ENCODE measurements around the gene METTL22.
"Not testable (repeated sequence)": the region's sequence is repeated elsewhere in the genome, so short reads cannot be mapped to it uniquely, and the experiment has no call there.

METTL22 gene

DNA sequence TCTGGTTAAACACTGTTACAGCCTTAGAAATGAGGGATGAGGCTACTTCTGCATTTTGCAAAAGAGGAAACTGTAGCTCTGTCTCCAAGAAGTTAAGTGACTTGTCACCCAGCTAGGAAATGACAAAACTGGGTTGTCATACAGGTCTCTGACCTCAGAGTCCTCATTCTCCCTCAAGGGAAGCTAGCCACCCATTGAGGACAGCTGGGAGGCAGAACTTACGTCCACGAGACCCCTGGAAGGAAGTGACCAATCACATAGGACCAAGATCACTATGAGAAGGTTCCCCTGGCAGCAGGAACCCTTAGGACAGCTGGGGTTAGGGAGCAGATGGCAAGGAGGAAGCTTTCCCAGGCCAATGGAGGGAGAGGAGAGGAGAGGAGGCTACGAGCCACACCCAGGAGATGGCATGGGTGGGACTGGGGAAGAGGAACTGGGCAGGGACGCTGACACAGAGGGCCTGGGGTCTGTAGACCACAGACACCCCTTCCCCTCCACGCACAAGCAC lies 11.2 kb downstream of the METTL22 start:
- DNase-seq (ENCODE audit: low read depth) = no peak

DNA sequence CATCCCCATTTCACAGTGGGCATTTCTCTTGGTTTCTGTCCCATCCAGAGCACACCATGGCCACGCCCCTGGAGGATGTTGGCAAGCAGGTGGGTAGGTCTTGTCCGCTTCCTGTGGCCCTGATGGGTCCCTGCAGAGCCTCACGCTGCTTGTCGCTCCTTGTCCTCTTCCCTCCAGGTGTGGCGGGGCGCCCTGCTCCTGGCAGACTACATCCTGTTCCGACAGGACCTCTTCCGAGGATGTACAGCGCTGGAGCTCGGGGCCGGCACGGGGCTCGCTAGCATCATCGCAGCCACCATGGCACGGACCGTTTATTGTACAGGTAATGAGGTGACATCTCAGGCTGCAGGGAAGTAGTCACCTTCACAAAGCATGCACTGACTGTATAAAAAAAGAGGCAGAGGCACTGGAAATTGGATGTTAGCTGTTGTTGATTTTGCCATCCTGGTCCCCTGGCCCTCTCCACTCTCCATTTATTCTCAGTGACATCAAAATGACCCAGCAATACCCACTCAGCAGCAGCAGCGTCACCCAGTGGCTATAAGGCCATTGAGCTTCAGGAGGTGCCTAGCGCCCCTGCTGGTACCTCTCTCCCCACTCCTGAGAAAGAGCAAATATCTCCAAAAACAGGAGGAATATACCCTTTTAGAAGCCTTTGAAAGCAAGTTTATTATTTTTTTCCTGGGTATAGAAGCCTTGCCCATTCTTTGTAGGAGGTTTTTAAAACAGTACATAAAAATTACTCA lies 13.7 kb downstream of the METTL22 start:
- DNase-seq (ENCODE audit: low read depth) = no peak

DNA sequence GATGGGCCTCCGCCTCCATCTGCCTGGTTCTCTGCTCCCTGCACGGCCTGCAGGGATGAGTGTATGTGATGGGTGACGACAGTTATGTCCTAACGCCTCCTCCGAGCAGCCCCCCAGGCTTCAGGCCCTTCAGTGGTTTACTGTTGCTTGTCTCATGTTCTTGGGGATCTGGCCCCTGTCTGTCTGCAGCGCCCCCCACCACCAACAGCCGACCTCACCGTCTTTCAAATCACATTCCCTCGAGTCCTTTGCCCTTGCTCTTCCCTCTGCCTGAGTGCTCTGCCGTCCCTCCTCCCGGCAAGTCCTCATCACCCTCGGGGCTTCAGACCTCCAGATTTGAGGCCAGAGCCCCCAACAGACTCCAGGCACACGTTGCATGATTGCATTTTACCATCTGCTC lies 18.2 kb downstream of the METTL22 start:
- DNase-seq (ENCODE audit: low read depth) = no peak

DNA sequence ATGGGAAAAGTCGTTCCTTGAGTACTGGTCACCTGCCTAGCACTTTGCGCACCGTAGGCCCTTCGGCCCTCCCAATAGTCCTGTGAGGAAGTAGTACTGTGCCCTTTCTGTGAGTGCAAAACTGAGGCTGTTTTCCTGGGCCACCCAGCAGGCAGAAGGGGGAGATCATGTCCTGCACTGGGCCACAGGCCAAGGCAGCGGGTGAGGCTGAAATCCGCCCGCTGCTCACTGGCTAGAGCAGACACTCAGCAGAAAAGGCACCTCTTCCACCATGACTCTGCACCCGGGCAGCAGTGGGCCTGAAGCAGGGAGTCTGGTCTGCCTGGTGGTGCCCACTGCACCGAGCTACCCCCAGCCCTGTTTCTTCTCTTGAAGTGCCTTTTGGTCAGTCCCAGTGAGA lies 20.2 kb downstream of the METTL22 start:
- DNase-seq (ENCODE audit: low read depth) = no peak

DNA sequence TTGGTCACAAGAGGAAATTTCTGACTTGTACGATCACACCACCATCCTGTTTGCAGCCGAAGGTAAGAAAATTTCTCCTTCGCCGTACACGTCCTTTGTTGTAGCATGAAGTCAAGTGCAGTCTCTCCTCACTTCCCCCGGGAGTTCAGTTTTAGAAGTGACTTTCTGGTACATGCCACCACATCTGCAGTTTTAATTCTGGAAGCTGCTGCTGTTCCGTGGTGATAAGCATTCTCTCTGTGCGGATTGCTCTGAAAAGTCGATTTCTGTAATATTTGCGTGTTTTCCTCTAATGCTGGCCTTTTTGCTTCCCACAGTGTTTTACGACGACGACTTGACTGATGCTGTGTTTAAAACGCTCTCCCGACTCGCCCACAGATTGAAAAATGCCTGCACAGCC lies 20.6 kb downstream of the METTL22 start:
- no peak for DNase-seq (ENCODE audit: low read depth)

GRCh38 chr16:8644211-8645140 lies 23.0 kb downstream of the METTL22 start:
- no peak for DNase-seq (ENCODE audit: low read depth)

DNA sequence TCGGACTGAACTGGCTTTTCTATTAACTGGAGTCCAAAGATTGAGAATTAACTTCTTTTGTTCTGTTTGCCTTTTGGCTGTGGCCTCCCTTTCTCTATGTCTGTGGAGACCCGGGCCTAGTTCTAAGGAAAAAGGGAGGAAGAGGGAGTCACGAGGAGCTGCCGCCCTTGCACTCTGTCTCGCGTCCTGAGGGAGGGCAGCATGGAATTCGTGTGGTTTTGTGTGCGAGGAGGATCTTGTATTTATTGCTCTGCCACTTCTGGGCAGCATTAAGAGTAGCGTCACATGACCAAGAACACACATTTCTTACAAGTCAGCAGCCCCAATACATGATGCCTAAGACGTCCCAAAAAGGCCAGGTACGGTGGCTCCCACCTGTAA lies 23.6 kb downstream of the METTL22 start:
- no peak for DNase-seq (ENCODE audit: low read depth)

DNA sequence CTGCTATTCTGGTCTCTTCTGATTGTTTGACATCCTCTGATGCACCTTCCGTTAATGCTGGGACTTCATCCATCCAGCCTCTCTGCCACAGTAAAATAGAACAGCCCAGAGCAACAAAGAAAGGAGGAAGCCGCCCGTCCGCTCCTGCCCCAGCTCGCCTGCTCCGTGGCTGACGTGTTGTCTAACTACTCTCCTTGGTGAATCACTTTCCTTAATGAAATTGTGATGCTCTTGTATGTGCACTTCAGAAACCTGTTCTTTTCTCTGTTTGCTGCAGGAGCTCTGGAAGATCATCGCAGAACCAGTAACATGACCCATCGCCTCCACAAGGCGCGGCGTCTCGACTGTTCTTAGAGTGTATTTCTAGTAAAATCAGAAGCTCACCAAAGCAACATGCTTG lies 24.3 kb downstream of the METTL22 start:
- DNase-seq (ENCODE audit: low read depth) = no peak

DNA sequence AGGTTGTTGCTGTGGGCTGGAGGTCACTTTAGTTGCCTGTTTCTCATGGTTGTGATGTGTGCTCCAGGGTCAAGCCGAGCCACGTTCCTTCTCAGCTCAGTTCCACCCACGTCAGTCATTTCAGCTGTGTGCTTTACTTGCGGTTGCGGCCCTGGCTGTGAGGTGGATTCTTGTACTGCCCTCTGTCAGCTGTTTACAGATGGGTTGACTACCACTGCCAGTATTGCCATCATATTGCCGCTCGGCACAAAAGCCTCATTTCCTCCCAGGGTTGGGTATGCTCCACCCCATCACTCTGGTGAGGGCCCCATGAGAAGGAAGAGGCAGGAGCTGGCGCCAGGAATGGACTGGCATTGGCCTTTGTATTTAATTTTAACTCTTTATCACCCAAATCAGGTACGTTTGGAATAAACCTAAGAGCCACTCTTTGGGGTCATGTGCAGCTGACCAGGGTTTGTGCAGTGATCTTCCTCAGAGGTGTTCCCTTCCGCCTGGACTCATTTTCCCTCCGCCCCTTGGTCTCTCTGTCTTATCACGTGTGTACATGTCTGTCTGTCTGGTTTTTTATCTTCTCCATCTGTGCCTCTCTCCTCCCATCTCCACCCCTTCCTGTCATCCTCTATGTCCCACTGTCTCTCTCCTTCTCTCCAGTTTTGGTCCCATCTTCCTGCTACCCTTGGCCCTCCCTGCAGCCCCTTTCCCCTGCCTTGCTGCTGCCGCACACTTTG lies 25.0 kb downstream of the METTL22 start:
- DNase-seq (ENCODE audit: low read depth) = no peak

DNA sequence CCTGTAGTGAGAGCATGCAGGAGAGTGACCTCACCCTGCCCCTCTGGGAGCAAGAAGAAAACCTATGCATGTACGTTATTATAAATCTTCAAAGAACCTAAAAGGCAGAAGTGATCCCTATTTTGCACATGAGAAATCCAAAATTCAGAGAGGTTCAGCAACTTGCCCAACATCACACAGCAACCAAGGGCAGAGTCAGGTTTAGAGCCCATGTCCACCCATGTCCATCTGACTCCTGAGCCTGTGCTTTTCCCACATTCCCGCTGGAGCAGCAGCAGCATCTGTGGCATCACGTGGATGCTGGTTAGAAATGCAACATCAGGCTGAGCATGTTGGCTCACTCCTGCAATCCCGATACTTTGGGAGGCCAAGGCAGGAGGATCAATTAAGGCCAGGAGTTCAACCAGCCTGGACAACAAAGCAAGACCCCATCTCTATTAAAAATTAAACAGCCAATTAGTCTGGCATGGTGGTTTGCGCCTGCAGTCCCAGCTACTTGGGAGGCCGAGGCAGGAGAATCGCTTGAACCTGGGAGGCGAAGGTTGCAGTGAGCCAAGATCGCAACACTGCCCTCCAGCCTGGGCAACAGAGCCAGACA lies 26.3 kb downstream of the METTL22 start:
- DNase-seq (ENCODE audit: low read depth) = no peak

GRCh38 chr16:8648877-8649276 lies 27.4 kb downstream of the METTL22 start:
- DNase-seq (ENCODE audit: low read depth) = no peak

GRCh38 chr16:8649829-8650554 lies 28.5 kb downstream of the METTL22 start:
- no peak for DNase-seq (ENCODE audit: low read depth)

DNA sequence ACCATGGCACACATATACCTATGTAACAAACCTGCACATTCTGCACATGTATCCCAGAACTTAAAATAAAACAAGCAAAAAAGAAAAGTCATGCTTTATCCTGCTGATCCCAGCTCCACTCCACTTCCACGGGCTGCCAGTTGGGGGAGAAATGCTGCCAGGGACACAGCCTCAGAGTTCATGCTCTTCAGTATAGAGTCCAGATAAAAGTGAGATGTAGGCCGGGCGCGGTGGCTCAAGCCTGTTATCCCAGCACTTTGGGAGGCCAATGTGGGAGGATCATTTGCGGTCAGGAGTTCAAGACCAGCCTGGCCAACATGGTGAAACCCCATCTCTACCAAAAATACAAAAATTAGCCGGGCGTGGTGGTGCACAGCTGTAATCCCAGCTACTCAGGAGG lies 30.5 kb downstream of the METTL22 start:
- not testable (repeated sequence) for DNase-seq (ENCODE audit: low read depth)

DNA sequence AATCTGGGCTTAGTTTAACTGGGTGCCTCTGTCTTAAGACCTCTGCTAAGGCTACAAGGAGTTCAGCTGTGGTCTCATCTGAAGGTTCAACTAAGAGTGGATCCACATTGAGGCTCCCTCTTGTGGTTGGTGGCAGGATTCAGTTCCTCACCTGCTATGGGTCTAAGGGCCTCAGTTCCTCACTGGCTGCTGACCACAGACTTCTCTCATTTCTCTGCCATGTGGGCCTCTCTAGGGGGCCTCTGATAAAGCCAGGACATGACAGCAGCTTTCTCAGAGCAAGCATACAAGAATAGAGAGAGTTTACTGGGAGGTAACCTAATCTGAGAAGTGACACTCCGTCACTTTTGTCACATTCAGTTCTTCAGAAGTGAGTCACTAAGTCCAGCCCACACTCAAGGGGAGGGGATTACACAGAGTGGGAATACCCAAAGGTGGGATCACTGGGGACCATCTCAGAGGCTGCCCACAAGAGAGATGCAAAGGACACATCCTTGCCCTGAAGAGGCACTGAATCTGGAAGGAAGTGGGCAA lies 33.8 kb downstream of the METTL22 start:
- no peak for DNase-seq (ENCODE audit: low read depth)

DNA sequence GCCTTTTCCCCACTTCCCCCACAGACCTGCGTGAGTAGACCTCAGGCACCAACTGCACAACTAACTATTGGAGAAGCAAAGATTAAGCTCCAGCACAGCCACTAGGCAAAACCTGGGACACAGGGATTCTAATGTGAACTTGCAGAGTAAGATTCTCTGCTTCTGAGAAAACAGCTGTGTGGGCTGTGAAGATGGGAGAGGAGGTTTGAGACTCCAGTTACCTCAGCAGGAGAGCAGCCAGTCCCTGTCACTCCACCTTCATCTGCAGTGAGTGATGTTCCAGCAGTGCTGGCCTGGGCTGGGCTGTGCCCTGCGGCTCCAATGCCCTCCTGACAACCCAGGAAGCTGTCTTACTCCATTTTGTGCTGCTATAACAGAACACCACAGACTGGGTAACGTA lies 34.9 kb downstream of the METTL22 start:
- DNase-seq (ENCODE audit: low read depth) = no peak

GRCh38 chr16:8660841-8661301 lies 39.4 kb downstream of the METTL22 start:
- no peak for DNase-seq (ENCODE audit: low read depth)

- DNase-seq (ENCODE audit: low read depth) = no peak
These were observed 40.2 kb downstream of the METTL22 start for GRCh38 chr16:8661703-8662102.

GRCh38 chr16:8663192-8664089 lies 41.9 kb downstream of the METTL22 start:
- no peak for DNase-seq (ENCODE audit: low read depth)

DNA sequence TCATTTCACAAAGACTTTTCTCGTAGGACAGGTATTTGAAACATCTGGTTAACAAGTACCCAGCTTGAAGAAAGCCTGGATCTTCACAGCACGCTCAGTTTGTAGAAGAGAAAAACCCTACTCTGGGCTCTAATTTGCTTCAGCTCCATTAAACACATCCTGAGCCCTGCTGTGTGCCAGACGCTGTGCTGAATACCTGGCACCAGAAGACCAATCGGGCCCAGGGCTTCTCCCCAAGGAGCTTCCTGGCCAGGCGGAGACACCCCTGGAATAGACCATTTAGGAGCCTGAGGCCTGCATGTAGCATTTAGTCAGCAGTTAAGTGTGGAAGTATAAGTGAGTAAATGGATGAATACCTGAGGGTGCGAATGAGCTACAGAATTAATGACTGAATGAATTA lies 44.0 kb downstream of the METTL22 start:
- no peak for DNase-seq (ENCODE audit: low read depth)

- DNase-seq (ENCODE audit: low read depth) = no peak
These were observed 46.0 kb downstream of the METTL22 start for GRCh38 chr16:8667492-8667891.
